GM19328 (cell line): Measurements from ENCODE around the gene TRMT10C.
"Not testable (repeated sequence)": the region's sequence is repeated elsewhere in the genome, so short reads cannot be mapped to it uniquely, and the experiment has no call there.

Experiments
- ATAC-seq: cut with Tn5 transposase; IDR thresholded peaks from one replicate; pipeline ENCODE4 v1.9.1; 2021; ENCODE audit warnings: mild to moderate bottlenecking, moderate library complexity; ENCODE audit not compliant: unreplicated experiment

The TRMT10C gene

DNA sequence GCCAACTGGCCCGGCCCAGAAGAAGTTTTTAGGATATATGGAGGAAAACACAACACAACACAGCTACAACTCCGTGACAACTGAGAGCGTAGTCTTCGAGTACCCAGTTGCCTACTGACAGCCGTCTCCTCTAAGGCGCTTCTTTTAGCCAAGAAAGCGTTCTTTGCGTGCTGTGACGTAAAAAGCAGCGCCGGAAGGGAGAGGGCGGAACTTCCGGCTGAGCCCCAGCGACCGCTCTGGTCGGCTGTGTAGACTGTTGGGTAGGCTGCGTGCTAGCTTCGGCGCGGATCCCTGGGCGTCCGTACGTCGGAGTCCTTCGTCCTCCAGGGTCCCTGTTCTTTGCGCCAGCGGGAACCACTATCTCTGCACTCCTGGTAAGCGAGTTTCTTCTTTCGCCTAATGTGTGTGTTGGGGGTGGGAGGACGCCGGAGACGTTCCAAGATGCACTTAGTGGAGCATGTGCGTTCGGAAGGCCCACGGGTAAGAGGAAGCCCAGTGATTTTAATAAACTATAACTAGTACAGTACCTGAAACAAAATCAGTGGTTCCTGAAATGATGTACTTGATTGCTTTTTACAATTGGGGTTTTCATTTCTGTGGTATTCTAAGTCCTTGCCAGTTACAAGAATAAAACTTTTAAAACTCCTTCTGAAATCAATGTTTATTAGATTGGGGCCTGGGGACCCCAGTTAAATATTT, at the start of gene TRMT10C:
TRMT10C (plus strand) TSS at position 239 of the 699 bp plus-strand sequence. CDS start 2,914 bp downstream, outside the sequence.
- peak; percentile 100 for ATAC-seq

DNA sequence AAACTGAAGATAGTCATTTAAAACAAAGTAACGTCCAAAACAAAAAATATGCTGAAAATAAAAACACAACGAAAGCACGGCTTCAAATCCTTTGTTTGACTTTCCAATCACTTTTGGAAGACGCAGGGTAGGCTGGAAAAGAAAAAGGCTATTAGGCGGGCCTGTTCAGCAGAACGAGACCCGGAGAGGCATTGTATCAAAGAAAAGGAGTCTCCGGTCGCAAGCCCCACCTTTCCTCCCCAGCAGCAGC, 49.3 kb upstream of the TRMT10C start:
- ATAC-seq: peak; percentile 34

DNA sequence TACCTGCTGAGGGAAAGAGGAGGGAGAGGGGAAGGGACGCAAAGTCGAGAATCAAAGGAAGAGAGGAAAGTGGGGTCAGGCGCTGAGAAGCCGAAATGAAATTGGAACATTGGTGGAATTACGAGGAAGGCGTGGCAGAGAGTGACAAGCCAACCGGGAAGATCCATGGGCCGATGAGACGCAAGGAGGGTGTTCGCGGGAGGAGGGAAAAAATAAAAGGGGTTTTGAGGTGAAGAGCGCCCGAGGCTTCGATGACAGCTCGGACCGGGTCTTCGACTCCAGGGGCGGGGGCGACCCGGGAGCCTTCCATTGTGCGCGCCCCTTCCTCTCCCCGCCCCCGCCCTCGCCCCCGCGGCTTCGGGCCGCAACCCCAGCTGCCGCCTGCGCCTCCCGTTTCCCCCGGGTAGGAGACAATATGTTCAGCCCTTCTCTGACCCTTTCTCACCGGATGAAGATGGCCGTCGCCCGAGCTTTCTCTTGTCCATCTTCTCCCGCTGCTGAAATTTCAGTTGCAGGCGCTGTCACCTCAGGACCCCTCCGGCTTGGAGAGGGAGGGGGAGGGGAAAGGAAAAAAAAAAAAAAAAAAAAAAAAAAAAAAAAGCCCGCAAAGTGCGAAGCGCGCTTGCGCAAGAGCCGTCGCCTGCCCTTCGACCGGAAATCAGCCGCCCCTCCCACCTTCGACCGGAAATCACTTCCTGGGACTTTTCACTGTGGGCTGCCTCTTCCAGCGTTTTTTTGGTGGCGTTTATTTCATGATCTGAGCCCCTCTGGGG, 48.8 kb upstream of the TRMT10C start, which contains the start of gene SENP7:
SENP7 (minus strand) TSS at position 567 of the 773 bp plus-strand sequence; CDS start at position 485, 82 bp downstream.
- ATAC-seq: peak; percentile 57

DNA sequence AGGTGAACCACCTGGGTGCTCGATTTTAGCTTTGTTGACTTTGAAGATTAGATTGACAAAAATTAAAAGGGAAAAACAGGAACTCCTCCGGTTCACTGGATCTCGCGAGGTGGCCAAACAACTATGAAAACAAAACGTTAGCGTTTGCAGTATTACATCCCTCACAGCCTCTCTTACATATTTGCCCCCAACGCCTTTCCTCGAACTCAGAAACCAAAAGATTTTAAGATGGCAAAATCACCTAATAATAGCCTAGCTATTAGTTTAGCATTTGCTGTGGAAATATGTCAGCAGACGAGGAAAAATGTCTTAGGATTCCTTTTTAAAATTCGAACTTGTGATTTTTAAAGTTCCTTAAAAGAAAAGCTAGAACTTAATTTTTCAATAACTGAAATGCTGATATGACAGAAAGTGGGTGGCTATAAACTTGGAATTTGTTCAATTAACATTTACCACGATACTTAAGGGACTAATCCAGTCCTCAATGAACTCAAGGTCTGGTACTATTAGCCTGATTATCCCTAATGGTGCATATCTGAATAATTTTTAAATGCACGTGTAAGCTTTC, 48.2 kb upstream of the TRMT10C start:
- ATAC-seq: peak; percentile 36

DNA sequence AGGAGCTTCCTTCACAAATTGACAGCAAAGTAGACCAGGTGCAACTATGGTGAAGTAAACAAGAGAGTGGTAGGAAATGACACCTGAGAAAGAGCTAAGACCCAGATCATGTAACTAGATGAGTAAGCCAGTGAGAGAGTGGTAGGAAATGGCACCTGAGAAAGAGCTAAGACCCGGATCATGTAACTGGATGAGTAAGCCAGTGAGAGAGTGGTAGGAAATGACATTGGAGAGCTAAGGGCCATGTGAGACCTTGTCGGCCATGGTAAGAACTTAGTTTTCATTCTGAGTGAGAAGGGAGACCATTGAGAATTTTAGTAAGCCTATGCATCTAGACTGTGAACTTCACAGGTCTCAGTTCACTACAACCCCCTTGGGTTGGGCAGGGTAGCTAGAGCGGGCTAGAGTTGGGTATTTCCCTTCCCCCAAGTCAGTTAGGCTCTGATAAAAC, 43.2 kb upstream of the TRMT10C start:
- ATAC-seq: peak; percentile 96

DNA sequence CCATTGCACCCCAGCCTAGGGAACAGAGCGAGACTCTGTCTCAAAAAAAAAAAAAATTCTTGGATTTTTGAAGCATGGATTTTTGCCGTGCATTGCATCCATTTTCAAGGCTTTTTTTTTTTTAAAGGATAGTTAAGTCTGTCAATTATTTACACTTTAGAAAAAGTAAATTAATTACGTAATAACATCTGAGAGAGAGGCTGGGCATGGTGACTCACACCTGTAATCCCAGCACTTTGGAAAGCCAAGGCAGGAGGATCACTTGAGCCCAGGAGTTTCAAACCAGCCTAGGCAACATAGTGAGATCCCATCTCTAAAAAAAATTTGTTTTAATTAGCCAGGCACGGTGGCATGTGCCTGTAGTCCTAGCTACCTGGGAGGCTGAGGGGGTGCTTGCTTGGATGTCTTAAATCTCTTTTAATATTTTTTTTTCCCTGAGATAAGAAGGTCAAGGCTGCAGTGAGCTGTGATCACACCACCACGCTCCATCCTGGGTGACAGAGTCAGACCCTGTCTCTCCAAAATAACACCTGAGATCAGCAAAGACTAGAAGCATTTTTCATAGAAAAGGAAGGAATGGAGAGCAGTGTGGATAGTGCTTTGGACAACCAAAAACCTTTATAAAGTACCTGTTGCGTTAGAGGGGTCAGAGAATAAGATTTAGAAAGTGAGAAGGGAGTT, 41.8 kb upstream of the TRMT10C start:
- ATAC-seq: no peak

DNA sequence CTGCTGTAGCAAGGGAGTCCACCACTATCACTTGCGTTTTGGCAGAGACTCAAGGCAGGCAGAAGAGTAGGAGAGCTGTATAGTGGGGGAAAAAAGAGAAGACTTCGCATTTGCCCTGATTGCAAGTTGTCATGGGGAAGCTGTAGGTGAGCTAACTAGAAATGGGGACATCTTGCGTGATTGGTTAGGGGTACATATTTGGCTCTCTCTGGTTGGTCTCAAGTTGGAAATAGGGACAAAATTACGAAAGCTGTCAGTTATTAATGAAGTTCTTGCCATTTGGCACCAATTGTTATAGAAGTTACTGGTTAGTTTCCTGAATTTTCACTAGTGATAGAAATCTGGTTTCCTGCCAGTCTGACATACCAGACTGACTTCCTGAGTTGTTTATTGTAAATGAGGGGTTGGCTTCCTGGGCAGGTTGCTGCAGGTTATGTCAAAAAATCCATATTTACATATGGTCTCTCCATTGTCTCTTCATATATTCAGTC, 40.4 kb upstream of the TRMT10C start:
- ATAC-seq: no peak

DNA sequence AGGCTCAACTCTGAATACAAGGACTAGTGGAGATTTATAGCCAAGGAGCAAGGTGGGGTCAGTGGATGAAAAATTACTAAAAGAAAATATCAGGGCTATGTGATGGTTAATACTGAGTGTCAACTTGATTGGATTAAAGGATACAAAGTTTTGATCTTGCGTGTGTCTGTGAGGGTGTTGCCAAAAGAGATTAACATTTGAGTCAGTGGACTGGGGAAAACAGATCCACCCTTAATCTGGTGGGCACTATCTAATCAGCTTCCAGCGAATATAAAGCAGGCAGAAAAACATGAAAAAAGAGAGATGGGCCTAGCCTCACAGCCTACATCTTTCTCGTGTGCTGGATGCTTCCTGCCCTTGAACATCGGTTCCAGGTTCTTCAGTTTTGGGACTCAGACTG, 34.2 kb upstream of the TRMT10C start:
- ATAC-seq: no peak

DNA sequence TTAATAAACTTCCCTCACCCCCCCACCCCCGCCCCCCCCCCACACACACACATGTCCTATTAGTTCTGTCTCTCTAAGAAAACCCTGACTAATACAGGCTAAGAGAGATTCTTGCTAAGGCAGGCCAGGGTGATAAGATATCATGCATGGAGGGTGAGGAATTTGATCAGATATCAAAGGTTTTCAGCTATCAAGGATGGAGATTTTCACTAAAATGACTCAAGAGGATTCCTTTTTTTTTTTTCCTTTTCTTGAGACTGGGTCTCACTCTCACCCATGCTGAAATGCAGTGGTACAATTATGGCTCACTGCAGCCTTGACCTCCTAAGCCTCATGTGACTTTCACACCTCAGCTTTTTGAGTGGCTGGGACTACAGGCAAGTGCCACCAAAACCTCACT, 33.8 kb upstream of the TRMT10C start:
- no peak for ATAC-seq

DNA sequence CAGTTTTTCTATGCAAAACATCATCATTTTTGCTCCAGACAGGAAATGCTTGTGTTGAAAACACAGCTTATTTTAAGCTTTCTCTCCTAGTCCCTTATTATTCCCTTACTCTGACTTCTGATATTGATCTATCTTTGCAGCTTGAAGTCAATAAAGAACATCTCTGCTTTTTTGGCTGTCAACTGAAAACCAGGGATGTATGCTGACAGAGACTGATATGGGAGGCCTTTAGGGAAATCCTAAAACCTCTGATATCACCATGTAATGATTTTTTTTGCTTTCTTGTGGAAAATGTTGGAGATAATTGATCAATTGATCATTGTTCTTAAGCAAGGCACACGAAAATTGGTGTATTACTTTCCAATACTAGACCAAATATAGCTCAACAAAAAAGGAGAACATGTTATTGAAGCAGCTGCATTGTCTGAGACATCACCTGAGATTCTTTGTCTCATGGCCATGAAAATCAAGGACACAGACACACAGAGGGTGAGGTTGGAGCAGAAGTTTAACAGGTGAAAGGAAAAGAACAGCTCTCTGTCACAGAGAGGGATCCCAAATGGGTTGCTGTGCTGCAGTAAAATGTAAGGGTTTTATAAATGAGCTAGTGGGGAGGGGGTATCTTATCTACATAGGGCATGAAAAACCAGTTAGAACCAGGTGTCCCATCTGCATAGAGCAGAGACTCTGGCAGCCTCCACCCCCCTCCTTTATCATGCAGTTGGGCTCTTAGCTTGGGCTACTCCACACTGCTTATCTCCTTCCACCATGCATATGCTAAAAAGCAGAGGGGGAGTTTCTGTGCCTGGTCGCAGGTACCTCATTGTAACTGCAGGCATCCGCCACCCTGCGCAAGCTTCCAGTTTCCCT, 31.6 kb upstream of the TRMT10C start:
- no peak for ATAC-seq

DNA sequence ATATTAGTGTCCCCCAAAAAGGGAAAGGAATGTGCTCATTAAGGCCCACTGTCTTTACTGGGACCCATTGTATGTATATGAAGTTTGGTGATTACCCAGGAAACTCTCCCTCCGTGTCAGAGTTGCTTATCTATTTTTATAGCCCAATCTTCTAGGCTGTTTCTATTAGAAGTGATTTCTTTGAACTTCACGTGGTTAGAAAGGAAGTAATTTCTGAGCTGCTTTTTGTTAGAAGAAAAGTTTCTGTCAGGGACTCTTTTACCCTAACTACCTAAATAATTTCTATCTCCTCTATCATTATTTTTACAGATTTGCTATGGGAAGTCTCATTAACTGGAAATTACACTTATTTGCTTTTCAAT, 31.0 kb upstream of the TRMT10C start:
- ATAC-seq: no peak

DNA sequence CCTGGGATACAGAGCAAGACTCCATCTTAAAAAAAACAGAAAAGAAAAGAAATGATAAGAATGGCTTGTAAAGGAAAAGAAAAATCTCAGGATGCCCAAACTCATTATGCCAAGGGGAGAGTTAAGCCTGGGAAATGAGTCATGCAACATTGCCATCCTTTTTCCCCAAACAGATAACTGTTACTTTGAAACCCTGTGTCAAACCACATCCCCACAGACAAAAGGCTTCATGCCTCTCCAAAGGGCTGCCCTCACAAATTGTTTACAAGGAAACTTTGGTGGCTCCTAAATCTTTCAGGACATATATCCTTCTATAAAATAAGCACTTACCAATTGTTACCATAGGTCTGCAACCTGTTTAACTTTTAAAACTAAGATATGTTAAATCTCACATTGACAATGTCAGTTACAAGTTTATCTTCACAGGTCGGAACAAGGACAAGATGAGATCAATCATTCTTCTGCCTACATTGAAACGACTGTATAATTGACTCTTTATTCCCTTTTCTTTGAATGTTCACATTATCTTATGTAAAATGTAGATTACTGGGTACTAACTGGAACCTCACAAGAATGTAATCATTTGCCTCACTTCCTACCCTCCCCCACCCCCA, 30.1 kb upstream of the TRMT10C start:
- ATAC-seq: no peak

DNA sequence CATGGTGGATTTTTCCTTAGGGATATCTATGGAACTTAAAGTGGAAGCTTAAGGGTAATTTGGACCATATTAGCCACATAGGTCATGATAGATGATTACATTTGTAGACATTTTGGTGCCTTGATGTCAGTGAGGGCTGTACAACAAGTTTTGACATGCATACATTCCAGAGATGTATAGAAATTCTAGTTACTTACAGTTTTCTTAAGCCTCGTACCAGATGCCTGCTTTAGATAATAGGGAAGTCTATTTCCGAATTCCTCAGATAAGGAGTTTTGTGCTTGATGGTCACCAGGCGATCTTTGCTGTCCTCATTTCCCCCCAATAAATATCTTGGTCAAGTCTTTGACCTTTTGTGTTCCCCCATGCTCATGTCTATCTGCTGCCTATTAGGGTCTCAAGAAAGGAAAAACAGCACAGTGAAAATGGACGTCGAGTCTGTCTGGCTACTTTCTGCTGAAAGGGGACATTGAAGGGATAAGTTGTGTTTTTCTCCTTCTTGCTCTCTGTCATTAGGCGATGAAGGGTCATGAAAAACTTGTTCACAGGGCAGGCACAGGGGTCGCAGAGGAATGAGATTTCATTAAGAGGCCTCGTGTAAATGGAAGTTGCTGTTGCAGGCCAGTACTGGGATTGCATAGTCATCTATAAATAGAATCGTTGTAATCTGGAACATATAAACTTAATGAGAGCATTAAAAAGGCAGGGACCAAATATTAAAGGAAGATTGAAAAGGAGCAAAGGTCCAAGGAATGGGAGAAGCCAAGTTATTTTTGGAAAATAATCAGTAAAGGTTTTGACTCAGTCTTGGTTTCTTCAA, 28.7 kb upstream of the TRMT10C start:
- no peak for ATAC-seq

DNA sequence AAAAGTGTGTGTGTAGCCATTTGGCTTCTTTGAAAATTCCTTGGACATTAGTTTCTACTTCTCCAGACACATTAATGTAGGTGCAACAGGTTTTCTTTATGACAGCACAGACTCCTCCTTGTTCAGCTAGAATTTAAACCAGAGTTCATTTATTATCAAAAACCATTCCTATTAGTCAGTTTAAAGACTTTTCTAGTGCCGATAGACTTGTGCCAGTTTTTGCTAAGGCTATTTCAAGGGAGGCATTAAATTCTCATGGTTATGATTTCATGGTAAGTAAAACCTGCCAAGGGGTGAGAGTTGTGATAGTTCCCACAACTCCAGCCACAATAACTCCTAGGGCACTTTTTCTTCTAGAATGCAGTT, 28.1 kb upstream of the TRMT10C start:
- no peak for ATAC-seq

DNA sequence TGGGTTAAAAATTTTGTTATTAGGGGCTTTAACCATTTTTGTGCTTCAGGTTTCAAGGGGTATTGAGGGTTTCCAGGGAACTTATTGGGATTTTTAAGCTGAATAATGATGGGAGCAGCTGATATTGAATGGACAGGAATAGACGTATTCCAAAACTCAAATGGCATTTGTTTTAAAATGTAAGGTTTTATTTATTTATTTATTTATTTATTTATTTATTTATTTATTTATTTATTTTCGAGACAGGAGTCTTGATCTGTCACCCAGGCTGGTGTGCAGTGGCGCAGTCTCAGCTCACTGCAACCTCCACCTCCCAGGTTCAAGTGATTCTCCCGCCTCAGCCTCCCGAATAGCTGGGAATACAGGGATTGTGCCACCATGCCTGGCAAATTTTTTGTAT, 26.4 kb upstream of the TRMT10C start:
- no peak for ATAC-seq

DNA sequence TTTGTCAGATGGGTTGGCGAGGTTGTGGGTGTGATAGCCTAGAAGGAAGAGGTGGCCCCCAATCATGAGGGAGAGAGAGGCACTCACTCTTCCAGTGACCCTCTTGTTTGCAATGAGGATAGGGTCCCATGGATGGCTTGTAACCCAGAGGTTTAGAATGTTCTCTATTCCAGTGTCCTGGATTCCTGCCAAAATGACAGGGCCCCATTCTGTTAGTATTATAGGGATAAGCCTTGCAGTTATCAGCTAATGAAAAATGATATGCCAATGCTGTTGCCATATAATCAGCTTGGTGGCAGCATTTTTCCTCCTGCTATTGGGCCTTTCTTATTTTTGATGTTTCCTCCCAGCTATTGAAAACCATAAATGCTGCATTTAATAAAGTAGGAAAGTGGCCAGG, 25.4 kb upstream of the TRMT10C start:
- no peak for ATAC-seq

DNA sequence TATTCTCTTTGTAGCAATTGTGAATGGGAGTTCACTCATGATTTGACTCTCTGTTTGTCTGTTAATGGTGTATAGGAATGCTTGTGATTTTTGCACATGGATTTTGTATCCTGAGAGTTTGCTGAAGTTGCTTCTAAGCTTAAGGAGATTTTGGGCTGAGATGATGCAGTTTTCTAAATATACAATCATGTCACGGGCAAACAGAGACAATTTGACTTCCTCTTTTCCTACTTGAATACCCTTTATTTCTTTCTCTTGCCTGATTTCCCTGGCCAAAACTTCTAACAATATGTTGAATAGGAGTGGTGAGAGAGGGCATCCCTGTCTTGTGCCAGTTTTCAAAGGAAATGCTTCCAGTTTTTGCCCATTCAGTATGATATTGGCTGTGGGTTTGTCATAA, 24.7 kb upstream of the TRMT10C start:
- ATAC-seq: not testable (repeated sequence)

DNA sequence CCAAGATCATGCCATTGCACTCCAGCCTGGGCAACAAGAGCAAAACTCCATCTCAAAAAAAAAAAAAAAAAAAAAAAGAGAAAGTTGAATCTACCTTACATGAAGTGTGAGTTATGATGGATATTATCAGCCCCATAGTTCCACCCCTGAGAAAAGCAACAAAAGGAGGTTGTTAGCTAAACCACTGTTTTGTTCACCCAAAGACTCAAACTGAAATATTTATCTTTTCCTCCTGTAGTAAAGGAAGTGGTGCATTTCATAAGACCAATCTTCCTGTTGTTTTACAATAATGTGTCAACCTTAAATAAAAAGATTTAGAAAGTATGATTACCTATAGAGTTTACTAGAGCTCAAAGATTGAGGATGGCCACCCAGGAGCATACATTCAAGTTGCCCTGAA, 18.7 kb upstream of the TRMT10C start:
- ATAC-seq: no peak

DNA sequence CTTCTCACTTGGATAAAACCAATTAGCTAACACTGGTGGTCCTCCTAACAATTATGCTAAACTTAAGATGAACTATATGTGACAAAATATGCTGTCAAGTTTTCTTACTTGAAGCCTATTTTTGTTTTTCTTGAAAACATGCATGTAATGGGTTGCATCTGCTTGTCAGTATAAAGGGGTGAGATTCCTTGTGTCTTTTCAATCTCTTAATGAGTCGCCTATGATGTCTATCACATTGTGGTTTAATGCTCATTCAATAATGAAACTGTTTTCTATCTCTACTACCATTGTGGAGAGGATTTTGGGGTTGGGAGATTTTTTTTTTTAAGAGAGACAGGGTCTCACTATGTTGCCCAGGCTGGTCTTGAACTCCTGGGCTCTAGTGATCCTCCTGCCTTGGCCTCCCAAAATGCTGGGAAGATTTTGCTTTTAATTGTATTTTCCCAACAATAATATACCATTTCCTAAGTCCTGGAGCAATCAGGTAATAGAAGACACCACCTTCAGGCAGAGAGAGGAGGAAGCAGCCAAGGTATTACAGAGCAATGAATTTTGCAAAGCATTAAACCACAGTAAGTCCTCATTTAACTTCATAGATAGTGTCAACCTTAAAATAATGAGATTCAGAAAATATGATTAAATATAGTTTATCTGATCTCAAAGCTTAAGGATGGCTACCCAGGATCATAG, 17.4 kb upstream of the TRMT10C start:
- no peak for ATAC-seq
